GM12891 (cell line): ENCODE results near the gene TELO2.

ENCODE experiments used
- POLR2A ChIP-seq: IDR thresholded peaks from 2 replicates; pipeline ENCODE4 v1.6.1; 2011; ENCODE audit warnings: low read depth, low read length, control low read depth
- POLR2AphosphoS5 ChIP-seq: IDR thresholded peaks from 2 replicates; pipeline ENCODE4 v1.6.1; 2011; ENCODE audit warnings: low read depth, low read length, control low read depth
- POU2F2 ChIP-seq: IDR thresholded peaks from 2 replicates; pipeline ENCODE4 v1.6.1; 2011; ENCODE audit warnings: low read depth, mild to moderate bottlenecking, control low read depth, low read length, moderate library complexity
- SPI1 ChIP-seq: IDR thresholded peaks from 2 replicates; pipeline ENCODE4 v1.6.1; 2011; ENCODE audit warnings: low read depth, low read length, control low read depth
- TAF1 ChIP-seq: IDR thresholded peaks from 2 replicates; pipeline ENCODE4 v1.6.1; 2011; ENCODE audit warnings: low read depth, low read length, control low read depth

DNA sequence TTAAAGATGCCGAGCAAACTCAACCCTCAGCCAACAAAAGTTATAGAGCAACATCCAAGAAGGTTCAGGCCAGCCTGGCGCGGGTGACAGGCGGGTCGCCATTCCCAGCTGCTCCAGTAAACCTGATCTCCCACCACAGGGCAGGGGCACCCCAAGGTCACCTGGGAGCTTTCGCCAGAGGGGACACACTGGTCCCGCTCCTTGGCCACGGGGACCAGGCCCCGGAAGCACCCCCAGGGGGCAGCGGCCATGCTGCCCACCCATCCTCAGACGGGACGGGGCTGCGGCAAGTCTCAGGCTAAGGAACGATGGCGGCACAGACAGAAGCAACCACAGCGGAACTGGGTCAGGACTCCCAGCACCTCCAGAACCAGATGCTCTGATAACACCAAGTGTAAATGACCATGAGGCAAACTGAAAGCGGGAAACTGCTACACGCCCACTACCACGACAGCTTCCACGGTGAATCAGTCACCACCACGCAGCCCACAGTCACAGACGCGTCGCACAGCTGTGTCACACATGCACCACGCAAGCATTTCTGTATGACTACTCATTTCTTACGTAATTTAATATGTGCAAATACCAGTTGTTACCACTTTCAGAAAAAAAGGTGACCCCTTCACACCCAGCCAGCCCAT lies 34.7 kb upstream of the TELO2 start:
- TF ChIP-seq POLR2AphosphoS5 (no peak), TAF1 (no peak), POLR2A (no peak), SPI1 (no peak), POU2F2 (no peak)
